Activated CD4-positive, alpha-beta T cell treated with anti-CD3 and anti-CD28 coated beads, Interleukin-2, Interleukin-6, amounts not matched to agents 100 ng/mL and 50 ng/mL, durations not matched to agents 16 hours and 8 hours (primary cell): ENCODE measurements around the gene TRPM2.

Source experiments
- DNase-seq: peaks from one replicate; pipeline ENCODE4 v3.0.0-alpha.2; 2020

The TRPM2 gene

DNA sequence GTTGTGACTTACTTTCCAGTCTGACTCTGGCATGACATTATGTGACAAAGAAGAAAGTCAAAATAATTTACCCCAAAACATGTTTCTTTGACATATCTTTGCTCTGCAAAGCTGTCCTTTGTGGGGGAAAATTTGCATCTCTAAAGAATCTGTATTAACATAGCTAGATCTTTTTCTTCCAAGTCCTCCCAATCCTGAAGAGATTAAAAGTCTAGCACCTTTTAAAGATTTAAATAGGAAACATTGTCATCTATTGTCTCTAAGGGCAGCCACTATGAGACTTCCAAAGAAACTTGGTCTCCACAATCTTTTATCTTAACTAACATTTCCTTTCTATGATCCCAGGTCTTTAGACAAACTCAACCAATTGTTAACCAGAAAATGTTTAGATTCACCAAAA, 117.9 kb downstream of the TRPM2 start:
- no peak for DNase-seq

GRCh38 chr21:44471996-44472395, 118.6 kb downstream of the TRPM2 start:
- DNase-seq = no peak

DNA sequence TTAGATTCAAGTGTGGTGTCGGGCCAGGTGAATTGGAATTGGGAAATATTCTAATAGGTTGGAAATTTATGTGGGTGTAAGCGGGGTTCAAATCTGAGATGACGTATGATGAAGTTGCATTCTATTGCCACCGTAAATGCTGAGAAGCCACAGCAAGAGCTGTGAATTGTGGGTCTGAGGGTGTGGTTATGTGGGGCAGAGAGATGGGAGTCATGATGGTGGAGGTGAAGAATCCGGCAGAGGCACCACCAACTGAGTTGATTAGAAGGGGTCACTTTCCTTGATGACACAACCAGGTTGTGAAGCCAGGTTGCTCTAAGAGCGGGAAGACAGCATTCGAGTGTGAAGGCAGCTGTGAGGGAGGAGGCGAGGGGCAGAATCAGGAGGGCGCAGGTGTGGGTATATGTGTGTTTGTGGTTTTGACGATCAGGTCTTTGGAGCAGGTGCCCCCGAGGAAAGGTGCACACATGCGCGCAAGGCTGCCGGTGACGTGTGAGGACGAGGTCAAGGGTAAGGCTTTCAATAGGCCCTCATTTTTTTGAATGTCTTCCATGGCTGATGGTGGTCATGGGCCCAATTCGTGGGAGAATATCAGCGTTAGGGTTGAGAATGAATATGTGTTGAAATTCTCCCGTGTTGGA, 120.6 kb downstream of the TRPM2 start:
- no peak for DNase-seq

DNA sequence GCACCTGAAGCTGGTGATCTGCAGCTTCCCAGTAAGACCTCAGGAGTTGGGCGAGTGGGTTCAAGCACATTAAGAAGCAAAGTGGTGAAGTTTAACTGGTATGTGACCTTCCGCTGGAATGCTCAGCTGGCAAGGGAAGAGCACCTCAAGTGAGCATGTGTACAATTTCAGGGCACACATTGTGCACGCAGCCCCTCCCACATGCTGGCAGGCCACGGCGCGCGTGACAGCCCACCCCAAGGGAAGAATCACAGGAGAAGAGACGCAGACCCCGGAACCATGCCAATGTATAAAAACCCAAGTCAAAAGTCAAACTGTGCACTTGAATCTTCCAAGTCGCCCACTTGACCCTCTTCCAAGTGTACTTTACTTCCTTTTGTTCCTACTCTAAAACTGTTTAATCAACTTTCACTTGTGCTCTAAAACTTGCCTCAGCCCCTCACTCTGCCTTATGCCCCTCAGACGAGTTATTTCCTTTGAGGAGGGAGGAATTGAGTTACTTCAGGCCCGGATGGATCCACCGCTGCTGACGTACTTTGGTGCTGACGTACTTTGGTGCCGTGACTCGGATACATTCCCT, 121.9 kb downstream of the TRPM2 start:
- no peak for DNase-seq

DNA sequence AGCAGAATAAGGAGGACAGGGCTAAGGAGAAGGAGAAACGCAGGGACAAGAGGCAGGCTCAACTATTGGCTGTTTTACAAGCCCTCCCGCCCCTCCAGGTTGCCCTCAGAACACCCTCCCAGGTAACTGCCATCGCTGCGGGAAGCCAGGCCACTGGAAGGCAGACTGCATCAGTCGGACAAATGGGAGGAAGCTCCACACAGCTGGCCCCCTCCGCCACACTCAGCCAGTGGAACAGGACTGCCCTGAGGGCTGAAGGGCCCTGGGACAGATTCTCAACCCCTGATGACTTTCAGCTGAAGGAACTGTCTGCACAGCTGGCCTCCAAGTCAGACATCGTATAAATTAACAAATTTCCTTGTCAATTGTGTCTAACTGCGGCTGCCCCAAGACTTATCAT, 123.7 kb downstream of the TRPM2 start:
- DNase-seq = no peak

DNA sequence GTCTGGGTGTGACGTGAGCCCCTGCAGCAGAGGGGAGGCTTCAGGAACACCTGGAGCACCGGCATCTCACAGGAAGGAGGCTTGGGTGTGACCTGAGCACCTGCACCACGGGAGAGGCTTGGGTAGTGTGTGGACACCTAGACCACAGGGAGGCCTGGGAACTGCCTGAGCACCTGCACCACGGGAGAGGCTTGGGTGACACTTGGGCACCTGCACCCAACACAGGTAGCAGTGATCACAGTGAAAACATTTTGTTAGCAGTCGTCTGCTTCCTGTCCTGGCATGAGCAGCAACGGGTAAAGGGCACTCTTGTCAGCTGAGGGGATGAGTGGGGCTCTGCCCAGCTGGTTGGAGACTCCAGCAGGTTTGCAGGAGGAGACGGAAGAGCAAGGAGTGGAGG, 124.3 kb downstream of the TRPM2 start:
- DNase-seq = no peak

GRCh38 chr21:44478124-44478800, 124.8 kb downstream of the TRPM2 start:
- no peak for DNase-seq

- DNase-seq = no peak
Measured at GRCh38 chr21:44478801-44479167, 125.4 kb downstream of the TRPM2 start.

GRCh38 chr21:44479556-44480199, 126.3 kb downstream of the TRPM2 start:
- peak; percentile 59 for DNase-seq

DNA sequence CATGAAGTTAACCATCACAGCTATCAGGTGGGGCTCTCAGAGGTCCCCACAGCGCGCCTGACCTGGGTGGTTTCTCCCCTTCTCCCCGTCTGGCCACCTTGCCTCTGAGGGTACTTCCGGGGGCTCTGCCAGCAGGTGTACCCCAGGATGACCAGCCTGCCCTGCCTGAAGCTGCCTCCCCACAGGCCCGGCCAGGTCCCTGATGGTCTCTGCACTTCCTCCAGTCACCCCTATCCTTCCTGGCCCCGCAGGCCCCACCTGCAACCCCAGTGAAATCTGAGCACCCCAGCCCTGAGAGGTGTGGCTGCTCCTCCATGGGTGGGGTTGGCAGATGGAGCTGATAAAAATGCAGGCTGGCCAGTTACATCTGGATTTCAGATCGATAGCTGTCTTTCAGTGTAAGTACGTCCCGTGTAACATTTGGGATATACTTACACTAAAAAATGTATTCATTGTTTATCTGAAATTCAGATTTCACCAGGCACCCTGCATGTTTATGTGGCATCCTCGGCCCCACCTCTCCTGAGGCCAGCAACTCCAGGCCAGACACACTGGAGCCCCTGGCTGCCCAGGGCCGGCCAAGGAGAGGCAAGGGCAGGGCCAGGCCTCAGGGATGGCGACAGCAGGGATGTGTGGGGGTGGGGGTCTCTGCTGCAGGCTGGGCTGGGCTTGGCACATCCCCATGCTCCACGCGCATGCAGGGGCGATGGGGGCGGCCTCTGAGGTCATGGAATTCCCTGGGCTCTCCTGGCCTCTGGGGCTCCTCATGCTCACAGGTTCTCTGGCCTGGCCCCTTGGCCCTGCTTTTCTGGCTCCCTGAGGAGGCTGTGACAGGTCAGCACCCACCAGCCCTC, 127.0 kb downstream of the TRPM2 start:
- no peak for DNase-seq

GRCh38 chr21:44482581-44483287, 129.3 kb downstream of the TRPM2 start:
- DNase-seq = no peak

DNA sequence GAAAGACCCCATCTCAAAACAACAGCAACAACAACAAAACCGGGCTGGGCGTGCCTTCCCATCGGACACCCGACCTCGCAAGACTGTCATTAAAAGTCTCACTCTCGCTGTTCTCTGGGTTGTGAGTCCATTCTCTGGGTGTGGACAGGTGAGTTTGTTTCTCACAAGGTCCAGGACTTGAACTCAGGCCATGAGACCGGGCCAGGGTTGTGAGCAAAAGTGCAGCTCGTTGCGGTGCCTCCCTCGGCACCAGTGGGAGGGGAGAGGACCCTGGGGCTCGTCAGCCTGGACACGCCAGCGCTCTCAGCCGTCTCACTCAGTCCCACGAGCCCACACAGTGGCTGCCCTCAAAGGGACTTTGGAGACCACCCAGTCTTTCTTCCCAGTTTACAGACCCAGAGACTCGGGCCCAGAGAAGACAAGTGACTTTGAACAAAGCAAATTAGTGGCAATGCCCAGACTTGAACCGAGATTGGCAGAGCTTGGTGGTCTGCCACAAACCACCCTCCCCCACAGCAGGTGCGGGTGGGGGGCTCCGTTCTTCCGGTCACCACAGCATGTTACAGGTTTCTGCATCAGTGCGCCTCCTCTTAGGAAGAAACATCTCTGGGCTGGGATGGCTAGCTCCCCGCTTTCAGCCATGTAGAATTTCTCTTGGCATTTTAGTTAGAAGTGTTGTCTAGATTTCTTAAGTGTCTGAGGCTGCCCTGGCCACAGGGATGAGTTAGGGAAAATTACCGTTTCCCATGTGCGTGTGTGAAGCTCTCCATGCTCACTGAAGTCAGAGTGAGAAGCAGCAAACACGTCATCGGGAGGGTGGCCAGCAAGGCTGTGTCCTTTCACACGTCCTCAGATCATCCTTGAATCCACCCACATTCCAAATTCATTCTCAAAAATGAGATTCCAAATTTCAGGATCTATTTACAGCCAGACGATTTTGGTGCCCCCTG, 130.1 kb downstream of the TRPM2 start:
- DNase-seq = no peak

DNA sequence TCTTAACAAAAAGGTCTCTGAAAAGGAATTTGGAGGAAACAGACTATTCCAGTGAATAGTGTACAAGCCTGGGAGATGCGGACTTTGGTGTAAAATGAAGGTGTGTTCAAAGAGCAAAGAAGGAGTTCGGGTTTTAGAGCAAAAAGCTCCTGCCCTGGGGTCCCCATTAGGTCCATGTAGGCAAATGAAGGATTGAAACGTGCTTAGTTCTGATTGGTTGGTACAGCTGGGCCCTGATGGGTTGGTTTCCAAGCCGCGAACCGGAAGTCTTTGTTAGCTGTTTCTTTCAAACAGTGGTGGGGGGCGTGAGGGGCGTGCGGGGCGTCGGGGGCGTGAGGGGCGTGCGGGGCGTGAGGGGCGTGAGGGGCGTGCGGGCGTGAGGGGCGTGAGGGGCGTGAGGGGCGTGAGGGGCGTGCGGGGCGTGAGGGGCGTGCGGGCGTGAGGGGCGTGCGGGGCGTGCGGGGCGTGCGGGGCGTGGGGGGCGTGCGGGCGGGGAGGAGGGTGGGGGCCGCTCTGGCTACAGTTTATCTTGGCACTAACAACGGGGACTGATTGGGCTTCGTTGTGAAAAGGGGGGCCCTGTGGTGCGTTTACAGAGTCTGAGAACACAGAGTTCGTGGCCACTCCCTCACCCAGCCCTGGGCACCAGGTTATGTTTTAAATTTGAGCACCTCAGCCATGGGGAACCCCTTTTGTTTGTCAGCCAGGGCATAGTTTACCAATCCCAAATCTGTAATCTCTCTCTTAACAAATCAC, 131.3 kb downstream of the TRPM2 start:
- no peak for DNase-seq

GRCh38 chr21:44485254-44485793, 131.9 kb downstream of the TRPM2 start:
- DNase-seq = peak; percentile 43

- no peak for DNase-seq
Measured at GRCh38 chr21:44485796-44486195, 132.4 kb downstream of the TRPM2 start.

DNA sequence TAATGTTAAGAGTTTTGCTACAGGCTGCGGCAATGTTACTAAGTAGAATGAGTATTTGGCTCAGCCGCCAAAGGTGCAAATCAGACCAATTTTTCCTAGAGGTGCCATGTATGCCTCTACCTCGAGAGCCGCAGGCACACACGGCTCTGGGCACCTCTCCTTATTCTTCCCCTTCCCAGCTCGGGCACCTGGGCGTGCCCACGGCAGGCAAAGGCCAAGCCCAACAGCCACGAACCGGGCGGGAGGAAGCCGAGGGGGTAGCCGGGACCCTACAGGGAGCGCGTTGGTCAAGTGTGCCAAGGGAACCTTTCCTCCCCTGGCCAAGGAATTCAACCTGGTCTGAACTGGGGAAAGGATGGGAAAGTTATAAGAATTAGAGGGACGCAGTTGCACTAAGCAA, 132.9 kb downstream of the TRPM2 start:
- no peak for DNase-seq

DNA sequence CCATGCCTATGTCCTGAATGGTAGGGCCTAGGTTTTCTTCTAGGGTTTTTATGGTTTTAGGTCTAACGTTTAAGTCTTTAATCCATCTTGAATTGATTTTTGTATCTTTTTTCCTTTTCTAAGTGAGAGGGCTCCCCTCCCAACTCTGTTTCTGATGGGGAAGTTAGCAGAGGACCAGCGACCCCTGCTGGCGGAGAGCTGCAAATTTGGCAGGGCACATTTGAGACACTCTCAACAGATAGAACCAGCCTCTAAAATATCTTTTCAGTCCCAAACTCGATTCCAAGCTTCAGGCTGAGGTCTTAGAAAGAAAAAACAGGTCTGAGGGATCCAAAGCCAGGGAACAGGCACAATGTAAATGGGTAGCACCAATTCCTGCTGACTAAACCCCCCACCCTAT, 134.4 kb downstream of the TRPM2 start:
- peak; percentile 59 for DNase-seq

GRCh38 chr21:44489962-44490361, 136.5 kb downstream of the TRPM2 start:
- no peak for DNase-seq

GRCh38 chr21:44490405-44490804, 137.0 kb downstream of the TRPM2 start:
- DNase-seq = no peak

GRCh38 chr21:44490816-44491215, 137.4 kb downstream of the TRPM2 start:
- DNase-seq = no peak
